Tibial nerve (tissue), 3 donors: Measurements from ENCODE around the gene LHFPL3.

Source experiments
- CTCF ChIP-seq, 5 experiments: fragments of 200-600 bp in 3 of 5; fragments of 450-650 bp in 2 of 5; sonication (generic) in 3 of 5; IDR thresholded peaks; one replicate each; pipeline ENCODE4 v1.5.1; 2016 to 2019; ENCODE audit warnings: antibody characterized with exemption in 5 of 5, mild to moderate bottlenecking in 3 of 5, moderate library complexity in 2 of 5
- POLR2A ChIP-seq, 2 donors: fragments of 450-650 bp; IDR thresholded peaks; one replicate each; pipeline ENCODE4 v1.6.1; 2017; ENCODE audit warnings: antibody characterized with exemption in 2 of 2, mild to moderate bottlenecking in 2 of 2, moderate library complexity in 2 of 2

- no peak for TF ChIP-seq CTCF (IDR thresholded peaks at IDR 0.05)
- no peak for TF ChIP-seq POLR2A (IDR thresholded peaks at IDR 0.05)
Observed at GRCh38 chr7:104841798-104842197, 513.4 kb downstream of the LHFPL3 start.
